HEK293 (cell line): ENCODE measurements around the gene HSD17B1.
A peak's percentile ranks its signal among the peaks of the same experiment; 100 is the strongest.

Experiments
- EGR2 ChIP-seq: fragments of 450-650 bp; formaldehyde crosslinking; IDR thresholded peaks from 2 replicates; pipeline ENCODE4 v1.5.1; 2016; ENCODE audit warnings: low read depth, missing biosample characterization, missing genetic modification characterization
- GLIS1 ChIP-seq: fragments of 450-650 bp; formaldehyde crosslinking; IDR thresholded peaks from 2 replicates; pipeline ENCODE4 v1.5.1; 2016; ENCODE audit warnings: missing biosample characterization, missing genetic modification characterization
- IKZF3 ChIP-seq: fragments of 450-650 bp; IDR thresholded peaks from 2 replicates; pipeline ENCODE4 v1.5.0; 2018; ENCODE audit warnings: missing biosample characterization, mild to moderate bottlenecking, missing genetic modification characterization, moderate library complexity
- MYNN ChIP-seq: fragments of 450-650 bp; formaldehyde crosslinking; IDR thresholded peaks from 2 replicates; pipeline ENCODE4 v1.5.1; 2016; ENCODE audit warnings: missing biosample characterization, missing genetic modification characterization, borderline replicate concordance
- MZF1 ChIP-seq: fragments of 450-650 bp; formaldehyde crosslinking; IDR thresholded peaks from 2 replicates; pipeline ENCODE4 v1.5.1; 2017; ENCODE audit warnings: missing biosample characterization, missing genetic modification characterization, borderline replicate concordance
- SCRT1 ChIP-seq: fragments of 450-650 bp; formaldehyde crosslinking; IDR thresholded peaks from 2 replicates; pipeline ENCODE4 v1.5.1; 2016; ENCODE audit warnings: missing biosample characterization, missing genetic modification characterization, borderline replicate concordance
- SCRT2 ChIP-seq: fragments of 450-650 bp; formaldehyde crosslinking; IDR thresholded peaks from 2 replicates; pipeline ENCODE4 v1.5.1; 2016; ENCODE audit warnings: missing biosample characterization, missing genetic modification characterization
- YY1 ChIP-seq: fragments of 450-650 bp; formaldehyde crosslinking; IDR thresholded peaks from 2 replicates; pipeline ENCODE4 v1.5.1; 2018; ENCODE audit warnings: missing biosample characterization, missing genetic modification characterization
- ZBTB7A ChIP-seq: fragments of 450-650 bp; formaldehyde crosslinking; IDR thresholded peaks from 2 replicates; pipeline ENCODE4 v1.5.1; 2016; ENCODE audit warnings: low read depth, missing biosample characterization, missing genetic modification characterization
- ZEB2 ChIP-seq: fragments of 450-650 bp; formaldehyde crosslinking; IDR thresholded peaks from 2 replicates; pipeline ENCODE4 v1.5.1; 2016; ENCODE audit warnings: missing biosample characterization, missing genetic modification characterization
- ZIC2 ChIP-seq: fragments of 450-650 bp; formaldehyde crosslinking; IDR thresholded peaks from 2 replicates; pipeline ENCODE4 v1.5.1; 2016; ENCODE audit warnings: missing biosample characterization, missing genetic modification characterization
- ZNF155 ChIP-seq: fragments of 450-650 bp; formaldehyde crosslinking; IDR thresholded peaks from 2 replicates; pipeline ENCODE4 v1.5.1; 2016; ENCODE audit warnings: missing biosample characterization, missing genetic modification characterization
- ZNF174 ChIP-seq: fragments of 450-650 bp; formaldehyde crosslinking; IDR thresholded peaks from 2 replicates; pipeline ENCODE4 v1.5.0; 2017; ENCODE audit warnings: missing biosample characterization, mild to moderate bottlenecking, missing genetic modification characterization
- ZNF214 ChIP-seq: fragments of 450-650 bp; formaldehyde crosslinking; IDR thresholded peaks from 2 replicates; pipeline ENCODE4 v1.5.1; 2017; ENCODE audit warnings: missing biosample characterization, mild to moderate bottlenecking, missing genetic modification characterization, borderline replicate concordance
- ZNF24 ChIP-seq: fragments of 450-650 bp; formaldehyde crosslinking; IDR thresholded peaks from 2 replicates; pipeline ENCODE4 v1.5.1; 2016; ENCODE audit warnings: missing biosample characterization, missing genetic modification characterization
- ZNF335 ChIP-seq: fragments of 450-650 bp; formaldehyde crosslinking; conservative IDR thresholded peaks from 2 replicates; pipeline ENCODE4 v1.5.1; 2016; ENCODE audit warnings: missing biosample characterization, missing genetic modification characterization
- ZNF416 ChIP-seq: fragments of 450-650 bp; formaldehyde crosslinking; IDR thresholded peaks from 2 replicates; pipeline ENCODE4 v1.5.1; 2016; ENCODE audit warnings: missing biosample characterization, missing genetic modification characterization
- ZNF433 ChIP-seq: fragments of 450-650 bp; formaldehyde crosslinking; IDR thresholded peaks from 2 replicates; pipeline ENCODE4 v1.5.1; 2016; ENCODE audit warnings: missing biosample characterization, missing genetic modification characterization, low read depth
- ZNF501 ChIP-seq: fragments of 450-650 bp; formaldehyde crosslinking; IDR thresholded peaks from 2 replicates; pipeline ENCODE4 v1.5.1; 2016; ENCODE audit warnings: missing biosample characterization, missing genetic modification characterization
- ZNF510 ChIP-seq: fragments of 450-650 bp; formaldehyde crosslinking; IDR thresholded peaks from 2 replicates; pipeline ENCODE4 v1.5.1; 2018; ENCODE audit warnings: mild to moderate bottlenecking, missing genetic modification characterization, missing biosample characterization; ENCODE audit not compliant: insufficient replicate concordance
- ZNF558 ChIP-seq: fragments of 450-650 bp; formaldehyde crosslinking; IDR thresholded peaks from 2 replicates; pipeline ENCODE4 v1.5.1; 2016; ENCODE audit warnings: missing biosample characterization, missing genetic modification characterization
- ZNF561 ChIP-seq: fragments of 450-650 bp; IDR thresholded peaks from 2 replicates; pipeline ENCODE4 v1.5.1; 2018; ENCODE audit warnings: missing biosample characterization, missing genetic modification characterization, borderline replicate concordance
- ZNF610 ChIP-seq: fragments of 450-650 bp; formaldehyde crosslinking; IDR thresholded peaks from 2 replicates; pipeline ENCODE4 v1.5.1; 2016; ENCODE audit warnings: missing biosample characterization, missing genetic modification characterization, borderline replicate concordance
- ZNF621 ChIP-seq: fragments of 450-650 bp; formaldehyde crosslinking; IDR thresholded peaks from 2 replicates; pipeline ENCODE4 v1.5.1; 2017; ENCODE audit warnings: missing biosample characterization, missing genetic modification characterization
- ZNF776 ChIP-seq: fragments of 450-650 bp; formaldehyde crosslinking; IDR thresholded peaks from 2 replicates; pipeline ENCODE4 v1.5.0; 2017; ENCODE audit warnings: missing biosample characterization, missing genetic modification characterization, borderline replicate concordance
- ZNF777 ChIP-seq: fragments of 450-650 bp; formaldehyde crosslinking; IDR thresholded peaks from 2 replicates; pipeline ENCODE4 v1.5.1; 2017; ENCODE audit warnings: missing biosample characterization, missing genetic modification characterization, borderline replicate concordance
- ZNF792 ChIP-seq: fragments of 450-650 bp; formaldehyde crosslinking; IDR thresholded peaks from 2 replicates; pipeline ENCODE4 v1.5.1; 2016; ENCODE audit warnings: missing biosample characterization, missing genetic modification characterization
- TF ChIP-seq, protein P1 (sequence below): fragments of 450-650 bp; formaldehyde crosslinking; conservative IDR thresholded peaks from 2 replicates; pipeline ENCODE4 v1.5.1; 2016; ENCODE audit warnings: low read depth, missing biosample characterization, missing genetic modification characterization
- TF ChIP-seq, protein P2 (sequence below): sonication (generic); formaldehyde crosslinking; IDR thresholded peaks from 2 replicates; pipeline ENCODE4 v1.8.1; 2022; ENCODE audit warnings: mild to moderate bottlenecking, moderate library complexity, missing genetic modification reagents
- TF ChIP-seq, protein P3 (sequence below): IDR thresholded peaks from 2 replicates; pipeline ENCODE4 v1.6.1; 2011; ENCODE audit warnings: mild to moderate bottlenecking, low read depth, low read length, borderline replicate concordance
- TF ChIP-seq, protein P4 (sequence below): fragments of 450-650 bp; IDR thresholded peaks from 2 replicates; pipeline ENCODE4 v1.5.1; 2018; ENCODE audit warnings: missing biosample characterization, missing genetic modification characterization

HSD17B1 gene

DNA sequence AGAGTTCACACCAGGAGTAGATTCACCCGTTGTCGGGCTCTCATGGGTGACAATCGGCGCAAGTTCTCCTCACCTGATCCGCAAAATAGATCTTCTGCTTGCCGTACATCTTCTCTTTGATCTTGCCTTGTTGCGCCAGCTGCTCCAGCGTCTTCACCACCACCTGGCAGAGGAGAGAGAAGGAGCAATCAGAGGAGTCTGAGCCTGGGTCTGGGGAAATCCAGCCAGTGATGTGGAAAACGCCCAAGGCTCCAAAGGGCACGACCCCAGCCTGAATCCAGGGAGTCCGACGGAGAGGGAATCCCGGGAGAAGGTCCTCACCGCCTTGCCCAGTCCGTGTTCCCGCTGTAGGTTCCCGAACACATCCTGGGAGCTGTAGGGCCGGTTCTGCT is 24.4 kb downstream of the HSD17B1 start (continued):
- no peak for TF ChIP-seq MZF1 (tag by site-specific recombination)
- no peak for TF ChIP-seq YY1 (tag by site-specific recombination)
- TF ChIP-seq MYNN (tag by site-specific recombination), result no peak
- TF ChIP-seq EGR2, result no peak
- no peak for TF ChIP-seq ZNF335 (tag by site-specific recombination)
- TF ChIP-seq ZNF501, result no peak
- TF ChIP-seq ZNF610 (tag by site-specific recombination), result no peak
- no peak for TF ChIP-seq ZEB2 (tag by site-specific recombination)
- TF ChIP-seq ZNF558 (tag by site-specific recombination), result no peak
- no peak for TF ChIP-seq ZNF621 (tag by site-specific recombination)
- TF ChIP-seq IKZF3 (tag by site-specific recombination), result peak; percentile 88
- TF ChIP-seq ZNF561 (tag by site-specific recombination), result 0 out of 2 replicates have a peak, but pooled peaks have one; percentile 37
- no peak for TF ChIP-seq ZNF174 (tag by site-specific recombination)
- TF ChIP-seq, protein P1, sequence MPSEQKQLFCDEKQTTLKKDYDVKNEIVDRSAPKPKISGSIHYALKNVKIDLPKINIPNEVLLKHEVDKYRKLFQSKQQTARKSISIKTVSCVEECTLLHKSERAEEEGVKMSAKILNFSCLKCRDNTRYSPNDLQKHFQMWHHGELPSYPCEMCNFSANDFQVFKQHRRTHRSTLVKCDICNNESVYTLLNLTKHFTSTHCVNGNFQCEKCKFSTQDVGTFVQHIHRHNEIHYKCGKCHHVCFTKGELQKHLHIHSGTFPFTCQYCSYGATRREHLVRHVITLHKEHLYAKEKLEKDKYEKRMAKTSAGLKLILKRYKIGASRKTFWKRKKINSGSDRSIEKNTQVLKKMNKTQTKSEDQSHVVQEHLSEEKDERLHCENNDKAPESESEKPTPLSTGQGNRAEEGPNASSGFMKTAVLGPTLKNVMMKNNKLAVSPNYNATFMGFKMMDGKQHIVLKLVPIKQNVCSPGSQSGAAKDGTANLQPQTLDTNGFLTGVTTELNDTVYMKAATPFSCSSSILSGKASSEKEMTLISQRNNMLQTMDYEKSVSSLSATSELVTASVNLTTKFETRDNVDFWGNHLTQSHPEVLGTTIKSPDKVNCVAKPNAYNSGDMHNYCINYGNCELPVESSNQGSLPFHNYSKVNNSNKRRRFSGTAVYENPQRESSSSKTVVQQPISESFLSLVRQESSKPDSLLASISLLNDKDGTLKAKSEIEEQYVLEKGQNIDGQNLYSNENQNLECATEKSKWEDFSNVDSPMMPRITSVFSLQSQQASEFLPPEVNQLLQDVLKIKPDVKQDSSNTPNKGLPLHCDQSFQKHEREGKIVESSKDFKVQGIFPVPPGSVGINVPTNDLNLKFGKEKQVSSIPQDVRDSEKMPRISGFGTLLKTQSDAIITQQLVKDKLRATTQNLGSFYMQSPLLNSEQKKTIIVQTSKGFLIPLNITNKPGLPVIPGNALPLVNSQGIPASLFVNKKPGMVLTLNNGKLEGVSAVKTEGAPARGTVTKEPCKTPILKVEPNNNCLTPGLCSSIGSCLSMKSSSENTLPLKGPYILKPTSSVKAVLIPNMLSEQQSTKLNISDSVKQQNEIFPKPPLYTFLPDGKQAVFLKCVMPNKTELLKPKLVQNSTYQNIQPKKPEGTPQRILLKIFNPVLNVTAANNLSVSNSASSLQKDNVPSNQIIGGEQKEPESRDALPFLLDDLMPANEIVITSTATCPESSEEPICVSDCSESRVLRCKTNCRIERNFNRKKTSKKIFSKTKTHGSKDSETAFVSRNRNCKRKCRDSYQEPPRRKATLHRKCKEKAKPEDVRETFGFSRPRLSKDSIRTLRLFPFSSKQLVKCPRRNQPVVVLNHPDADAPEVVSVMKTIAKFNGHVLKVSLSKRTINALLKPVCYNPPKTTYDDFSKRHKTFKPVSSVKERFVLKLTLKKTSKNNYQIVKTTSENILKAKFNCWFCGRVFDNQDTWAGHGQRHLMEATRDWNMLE (tag by site-specific recombination), result no peak
- no peak for TF ChIP-seq ZIC2 (tag by site-specific recombination)
- TF ChIP-seq, protein P2, sequence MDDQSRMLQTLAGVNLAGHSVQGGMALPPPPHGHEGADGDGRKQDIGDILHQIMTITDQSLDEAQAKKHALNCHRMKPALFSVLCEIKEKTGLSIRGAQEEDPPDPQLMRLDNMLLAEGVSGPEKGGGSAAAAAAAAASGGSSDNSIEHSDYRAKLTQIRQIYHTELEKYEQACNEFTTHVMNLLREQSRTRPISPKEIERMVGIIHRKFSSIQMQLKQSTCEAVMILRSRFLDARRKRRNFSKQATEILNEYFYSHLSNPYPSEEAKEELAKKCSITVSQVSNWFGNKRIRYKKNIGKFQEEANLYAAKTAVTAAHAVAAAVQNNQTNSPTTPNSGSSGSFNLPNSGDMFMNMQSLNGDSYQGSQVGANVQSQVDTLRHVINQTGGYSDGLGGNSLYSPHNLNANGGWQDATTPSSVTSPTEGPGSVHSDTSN (CRISPR knock-in tag), result no peak
- TF ChIP-seq ZNF510, result no peak
- TF ChIP-seq ZBTB7A (tag by site-specific recombination), result 0 out of 2 replicates have a peak, but pooled peaks have one; percentile 49
- TF ChIP-seq SCRT1 (tag by site-specific recombination), result no peak
- no peak for TF ChIP-seq ZNF776 (tag by site-specific recombination)
- TF ChIP-seq SCRT2, result peak; percentile 32; the same call in 1 of the 2 replicates
- TF ChIP-seq, protein P3, sequence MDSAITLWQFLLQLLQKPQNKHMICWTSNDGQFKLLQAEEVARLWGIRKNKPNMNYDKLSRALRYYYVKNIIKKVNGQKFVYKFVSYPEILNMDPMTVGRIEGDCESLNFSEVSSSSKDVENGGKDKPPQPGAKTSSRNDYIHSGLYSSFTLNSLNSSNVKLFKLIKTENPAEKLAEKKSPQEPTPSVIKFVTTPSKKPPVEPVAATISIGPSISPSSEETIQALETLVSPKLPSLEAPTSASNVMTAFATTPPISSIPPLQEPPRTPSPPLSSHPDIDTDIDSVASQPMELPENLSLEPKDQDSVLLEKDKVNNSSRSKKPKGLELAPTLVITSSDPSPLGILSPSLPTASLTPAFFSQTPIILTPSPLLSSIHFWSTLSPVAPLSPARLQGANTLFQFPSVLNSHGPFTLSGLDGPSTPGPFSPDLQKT, result no peak
- no peak for TF ChIP-seq ZNF214
- no peak for TF ChIP-seq ZNF433
- TF ChIP-seq ZNF777, result no peak
- TF ChIP-seq ZNF155 (tag by site-specific recombination), result no peak
- no peak for TF ChIP-seq GLIS1 (tag by site-specific recombination)
- TF ChIP-seq ZNF24 (tag by site-specific recombination), result no peak
- TF ChIP-seq ZNF416 (tag by site-specific recombination), result no peak
- TF ChIP-seq, protein P4, sequence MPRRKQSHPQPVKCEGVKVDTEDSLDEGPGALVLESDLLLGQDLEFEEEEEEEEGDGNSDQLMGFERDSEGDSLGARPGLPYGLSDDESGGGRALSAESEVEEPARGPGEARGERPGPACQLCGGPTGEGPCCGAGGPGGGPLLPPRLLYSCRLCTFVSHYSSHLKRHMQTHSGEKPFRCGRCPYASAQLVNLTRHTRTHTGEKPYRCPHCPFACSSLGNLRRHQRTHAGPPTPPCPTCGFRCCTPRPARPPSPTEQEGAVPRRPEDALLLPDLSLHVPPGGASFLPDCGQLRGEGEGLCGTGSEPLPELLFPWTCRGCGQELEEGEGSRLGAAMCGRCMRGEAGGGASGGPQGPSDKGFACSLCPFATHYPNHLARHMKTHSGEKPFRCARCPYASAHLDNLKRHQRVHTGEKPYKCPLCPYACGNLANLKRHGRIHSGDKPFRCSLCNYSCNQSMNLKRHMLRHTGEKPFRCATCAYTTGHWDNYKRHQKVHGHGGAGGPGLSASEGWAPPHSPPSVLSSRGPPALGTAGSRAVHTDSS, result no peak
- TF ChIP-seq ZNF792 (tag by site-specific recombination), result no peak
